WTC11 (cell line): ENCODE results near the gene ATL2. TPM values are rescaled to one million over a fixed set of nuclear protein-coding genes. Genes with fewer than 3 reads are reported as not detected.

ENCODE experiments used
- ATAC-seq: fragments of 200-7000 bp; cut with Tn5 transposase; 2 replicates; pipeline ENCODE4 v1.10.0; 2021; ENCODE audit warnings: mild to moderate bottlenecking, moderate library complexity
- CTCF ChIA-PET: fragments of 300-600 bp; sonication (Branson Sonifier 250); formaldehyde crosslinking; loops from one replicate; lab custom pipeline; 2021; ENCODE audit warnings: antibody characterized with exemption; lab: Charles Lee
- POLR2A ChIA-PET: fragments of 350-600 bp; sonication (Branson Sonifier 250); formaldehyde crosslinking; loops from one replicate; lab custom pipeline; 2021; ENCODE audit warnings: antibody characterized with exemption; lab: Charles Lee
- DNase-seq: peaks from one replicate; pipeline ENCODE4 v3.0.0; 2021; ENCODE audit warnings: low spot score
- H3K27ac Mint-ChIP-seq: 2 replicates; pipeline ENCODE4 v1.8.0; 2021; ENCODE audit warnings: mixed read lengths
- H3K27me3 Mint-ChIP-seq: 2 replicates; pipeline ENCODE4 v1.8.0; 2021; ENCODE audit warnings: low read depth, mild to moderate bottlenecking, moderate library complexity, mixed read lengths
- H3K36me3 Mint-ChIP-seq: 2 replicates; pipeline ENCODE4 v1.8.0; 2021; ENCODE audit warnings: mixed read lengths
- H3K4me1 Mint-ChIP-seq: 2 replicates; pipeline ENCODE4 v1.8.0; 2022; ENCODE audit warnings: mixed read lengths
- H3K4me3 Mint-ChIP-seq: 2 replicates; pipeline ENCODE4 v1.8.0; 2021; ENCODE audit warnings: mild to moderate bottlenecking, moderate library complexity, mixed read lengths
- H3K9me3 Mint-ChIP-seq: 2 replicates; pipeline ENCODE4 v1.8.0; 2021; ENCODE audit warnings: mixed read lengths
- ATF2 ChIP-seq: sonication (generic); formaldehyde crosslinking; IDR thresholded peaks from 2 replicates; pipeline ENCODE4 v1.8.1; 2022; ENCODE audit warnings: low read depth, missing genetic modification reagents, borderline replicate concordance
- CBFB ChIP-seq: sonication (generic); formaldehyde crosslinking; IDR thresholded peaks from 2 replicates; pipeline ENCODE4 v1.8.1; 2022; ENCODE audit warnings: mild to moderate bottlenecking, low read depth, missing genetic modification reagents
- CREB1 ChIP-seq: sonication (generic); formaldehyde crosslinking; IDR thresholded peaks from 2 replicates; pipeline ENCODE4 v1.8.0; 2023; ENCODE audit warnings: mild to moderate bottlenecking, missing genetic modification reagents
- CTCF ChIP-seq: fragments of 200-600 bp; IDR thresholded peaks from 2 replicates; pipeline ENCODE4 v1.8.0; 2022; ENCODE audit warnings: antibody characterized with exemption
- FOXP4 ChIP-seq: sonication (generic); formaldehyde crosslinking; IDR thresholded peaks from 2 replicates; pipeline ENCODE4 v1.8.0; 2022; ENCODE audit warnings: mild to moderate bottlenecking, missing genetic modification reagents
- MAX ChIP-seq: sonication (generic); formaldehyde crosslinking; IDR thresholded peaks from 2 replicates; pipeline ENCODE4 v1.8.0; 2022; ENCODE audit warnings: mild to moderate bottlenecking, missing genetic modification reagents
- MLX ChIP-seq: sonication (generic); formaldehyde crosslinking; IDR thresholded peaks from 2 replicates; pipeline ENCODE4 v1.8.1; 2023; ENCODE audit warnings: mild to moderate bottlenecking, missing genetic modification reagents, moderate library complexity
- NFE2L1 ChIP-seq: sonication (generic); formaldehyde crosslinking; IDR thresholded peaks from 2 replicates; pipeline ENCODE4 v1.8.1; 2023; ENCODE audit warnings: missing genetic modification reagents
- TEAD4 ChIP-seq: sonication (generic); formaldehyde crosslinking; IDR thresholded peaks from 2 replicates; pipeline ENCODE4 v1.8.0; 2022; ENCODE audit warnings: mild to moderate bottlenecking, missing genetic modification reagents
- TP53 ChIP-seq: sonication (generic); formaldehyde crosslinking; IDR thresholded peaks from 2 replicates; pipeline ENCODE4 v1.8.1; 2023; ENCODE audit warnings: mild to moderate bottlenecking, missing genetic modification reagents
- ZNF138 ChIP-seq: sonication (generic); formaldehyde crosslinking; conservative IDR thresholded peaks from 2 replicates; pipeline ENCODE4 v1.8.1; 2022; ENCODE audit warnings: mild to moderate bottlenecking, moderate library complexity, missing genetic modification reagents
- ZNF317 ChIP-seq: sonication (generic); formaldehyde crosslinking; IDR thresholded peaks from 2 replicates; pipeline ENCODE4 v1.8.1; 2023; ENCODE audit warnings: low read depth, mild to moderate bottlenecking, moderate library complexity, missing genetic modification reagents, borderline replicate concordance
- ZNF396 ChIP-seq: fragments of 250-450 bp; sonication (Bioruptor Pico); IDR thresholded peaks from 2 replicates; pipeline ENCODE4 v1.8.0; 2021; ENCODE audit warnings: mild to moderate bottlenecking, moderate library complexity, borderline replicate concordance
- total RNA-seq: library from RNA; stranded (reverse); gene quantifications from 3 replicates; pipeline ENCODE4 v1.2.3, GENCODE V29; 2021
- TF ChIP-seq, protein P1 (sequence below): sonication (generic); formaldehyde crosslinking; IDR thresholded peaks from 2 replicates; pipeline ENCODE4 v1.8.1; 2023; ENCODE audit warnings: mild to moderate bottlenecking, missing genetic modification reagents
- TF ChIP-seq, protein P2 (sequence below): fragments of 250-450 bp; sonication (Bioruptor Pico); IDR thresholded peaks from 2 replicates; pipeline ENCODE4 v1.9.0; 2021; ENCODE audit warnings: mild to moderate bottlenecking
- TF ChIP-seq, protein P3 (sequence below): sonication (generic); formaldehyde crosslinking; IDR thresholded peaks from 2 replicates; pipeline ENCODE4 v1.8.1; 2023; ENCODE audit warnings: mild to moderate bottlenecking, missing genetic modification reagents
- TF ChIP-seq, protein P4 (sequence below): fragments of 250-450 bp; sonication (Bioruptor Pico); conservative IDR thresholded peaks from 2 replicates; pipeline ENCODE4 v1.9.0; 2021; ENCODE audit warnings: mild to moderate bottlenecking

Gene ATL2
- total RNA-seq, 1 experiment from 2014 or later: 90.5 TPM

DNA sequence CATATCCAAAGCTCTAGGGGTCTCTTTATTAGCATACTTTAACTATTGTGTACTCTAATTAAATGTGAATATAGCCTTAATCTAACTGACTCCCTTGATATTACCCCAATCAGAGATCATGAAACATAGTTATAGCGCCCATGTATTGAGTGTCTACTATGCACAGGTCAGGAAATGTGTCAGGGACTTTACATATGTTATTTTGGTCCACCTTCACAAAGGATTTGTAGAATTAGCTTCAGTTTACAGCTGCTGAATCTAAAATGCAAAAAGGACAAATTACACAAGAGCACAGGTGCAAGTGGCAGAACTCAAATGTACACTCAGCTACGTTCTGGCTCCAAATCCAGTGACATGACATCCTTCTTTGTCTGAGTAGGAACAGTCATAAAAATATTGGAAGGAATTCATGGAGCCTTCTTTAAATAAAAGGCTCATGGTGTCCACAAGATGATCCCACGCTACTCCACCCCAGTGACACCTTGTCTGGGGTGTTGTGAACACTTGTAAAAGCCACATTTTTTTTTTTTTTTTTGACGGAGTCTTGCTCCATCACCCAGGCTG lies 38.7 kb upstream of the ATL2 start:
- CTCF ChIA-PET: no interaction called here
- ATAC-seq: no peak
- H3K4me1 Mint-ChIP-seq: no peaks in the 10 kb centered on the region
- no peak overlapping the region for H3K4me3 Mint-ChIP-seq
- H3K27ac Mint-ChIP-seq: no peak overlapping the region
- H3K36me3 Mint-ChIP-seq: peaks cover 30% of the 10 kb centered on the region
- TF ChIP-seq, protein P1, sequence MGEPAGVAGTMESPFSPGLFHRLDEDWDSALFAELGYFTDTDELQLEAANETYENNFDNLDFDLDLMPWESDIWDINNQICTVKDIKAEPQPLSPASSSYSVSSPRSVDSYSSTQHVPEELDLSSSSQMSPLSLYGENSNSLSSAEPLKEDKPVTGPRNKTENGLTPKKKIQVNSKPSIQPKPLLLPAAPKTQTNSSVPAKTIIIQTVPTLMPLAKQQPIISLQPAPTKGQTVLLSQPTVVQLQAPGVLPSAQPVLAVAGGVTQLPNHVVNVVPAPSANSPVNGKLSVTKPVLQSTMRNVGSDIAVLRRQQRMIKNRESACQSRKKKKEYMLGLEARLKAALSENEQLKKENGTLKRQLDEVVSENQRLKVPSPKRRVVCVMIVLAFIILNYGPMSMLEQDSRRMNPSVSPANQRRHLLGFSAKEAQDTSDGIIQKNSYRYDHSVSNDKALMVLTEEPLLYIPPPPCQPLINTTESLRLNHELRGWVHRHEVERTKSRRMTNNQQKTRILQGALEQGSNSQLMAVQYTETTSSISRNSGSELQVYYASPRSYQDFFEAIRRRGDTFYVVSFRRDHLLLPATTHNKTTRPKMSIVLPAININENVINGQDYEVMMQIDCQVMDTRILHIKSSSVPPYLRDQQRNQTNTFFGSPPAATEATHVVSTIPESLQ (CRISPR knock-in tag): no peak
- no peak for TF ChIP-seq ATF2 (CRISPR knock-in tag)
- TF ChIP-seq CREB1 (CRISPR knock-in tag): no peak
- TF ChIP-seq, protein P2, sequence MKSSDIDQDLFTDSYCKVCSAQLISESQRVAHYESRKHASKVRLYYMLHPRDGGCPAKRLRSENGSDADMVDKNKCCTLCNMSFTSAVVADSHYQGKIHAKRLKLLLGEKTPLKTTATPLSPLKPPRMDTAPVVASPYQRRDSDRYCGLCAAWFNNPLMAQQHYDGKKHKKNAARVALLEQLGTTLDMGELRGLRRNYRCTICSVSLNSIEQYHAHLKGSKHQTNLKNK (CRISPR knock-in tag): no peak
- no peak for TF ChIP-seq TP53
- no peak for TF ChIP-seq CTCF
- no peak for TF ChIP-seq ZNF138
- no peak for TF ChIP-seq MLX
- no peak for TF ChIP-seq MAX (CRISPR knock-in tag)
- TF ChIP-seq ZNF396 (CRISPR knock-in tag): no peak
- no peak for TF ChIP-seq FOXP4 (CRISPR knock-in tag)
- no peak for TF ChIP-seq CBFB (CRISPR knock-in tag)
- no peak for TF ChIP-seq NFE2L1
- TF ChIP-seq, protein P3, sequence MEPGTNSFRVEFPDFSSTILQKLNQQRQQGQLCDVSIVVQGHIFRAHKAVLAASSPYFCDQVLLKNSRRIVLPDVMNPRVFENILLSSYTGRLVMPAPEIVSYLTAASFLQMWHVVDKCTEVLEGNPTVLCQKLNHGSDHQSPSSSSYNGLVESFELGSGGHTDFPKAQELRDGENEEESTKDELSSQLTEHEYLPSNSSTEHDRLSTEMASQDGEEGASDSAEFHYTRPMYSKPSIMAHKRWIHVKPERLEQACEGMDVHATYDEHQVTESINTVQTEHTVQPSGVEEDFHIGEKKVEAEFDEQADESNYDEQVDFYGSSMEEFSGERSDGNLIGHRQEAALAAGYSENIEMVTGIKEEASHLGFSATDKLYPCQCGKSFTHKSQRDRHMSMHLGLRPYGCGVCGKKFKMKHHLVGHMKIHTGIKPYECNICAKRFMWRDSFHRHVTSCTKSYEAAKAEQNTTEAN (CRISPR knock-in tag): no peak
- TF ChIP-seq, protein P4, sequence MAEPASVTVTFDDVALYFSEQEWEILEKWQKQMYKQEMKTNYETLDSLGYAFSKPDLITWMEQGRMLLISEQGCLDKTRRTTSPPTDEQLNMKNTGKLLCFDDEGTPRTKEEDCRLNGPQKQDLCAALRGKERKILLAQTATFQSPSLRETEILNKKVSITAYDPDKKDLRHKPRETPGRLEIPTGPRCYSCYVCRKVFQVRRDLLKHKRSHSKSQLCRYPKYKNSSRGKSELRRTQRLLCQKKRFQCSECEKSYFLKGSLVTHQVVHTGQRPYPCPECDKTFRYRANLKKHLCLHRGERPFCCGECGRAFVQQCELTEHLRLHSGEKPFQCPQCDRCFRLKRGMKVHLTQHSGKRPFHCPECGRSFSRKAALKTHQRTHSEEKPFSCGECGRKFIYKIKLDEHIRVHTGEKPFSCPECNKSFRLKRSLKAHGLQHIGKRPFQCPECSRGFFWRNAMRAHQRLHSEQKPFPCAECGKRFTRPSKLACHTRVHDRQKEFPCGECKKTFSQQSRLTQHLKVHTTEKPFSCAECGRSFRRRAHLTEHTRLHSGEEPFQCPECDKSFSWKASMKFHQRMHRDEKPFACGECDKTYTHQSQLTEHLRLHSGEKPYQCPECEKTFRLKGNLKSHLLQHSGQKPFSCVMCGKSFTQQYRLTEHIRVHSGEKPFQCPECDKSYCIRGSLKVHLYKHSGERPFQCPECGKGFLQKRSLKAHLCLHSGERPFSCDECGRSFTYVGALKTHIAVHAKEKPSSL (CRISPR knock-in tag): no peak
- TF ChIP-seq ZNF317 (CRISPR knock-in tag): no peak
- no peak for TF ChIP-seq TEAD4 (CRISPR knock-in tag)
- no peak for DNase-seq
- H3K9me3 Mint-ChIP-seq: peaks cover 31% of the 10 kb centered on the region
- POLR2A ChIA-PET: no interaction called here
- H3K27me3 Mint-ChIP-seq: no peaks in the 10 kb centered on the region; the same call in 1 of the 2 replicates
